ENCODE measurements around the gene IQSEC1.

The IQSEC1 gene

GRCh38 chr3:13053420-13053819 is 19.8 kb downstream of the IQSEC1 start:
- H3K27ac Mint-ChIP-seq, result no peak overlapping the region
- no peak overlapping the region for H3K4me3 Mint-ChIP-seq
- no peaks in the 10 kb centered on the region for H3K9me3 Mint-ChIP-seq

GRCh38 chr3:13052191-13052820 is 20.9 kb downstream of the IQSEC1 start:
- Mint-ChIP-seq H3K4me3 (no peak overlapping the region), H3K4me1 (peaks cover 25% of the 10 kb centered on the region), H3K27me3 (ENCODE audit: low read depth, poor library complexity) (peaks cover 9% of the 10 kb centered on the region), H3K9me3 (no peaks in the 10 kb centered on the region), H3K36me3 (ENCODE audit: low read depth) (no peaks in the 10 kb centered on the region), H3K27ac (no peak overlapping the region)
- no peak for DNase-seq
- no peak for TF ChIP-seq CTCF (IDR thresholded peaks at IDR 0.05)

More at GRCh38 chr3:13053420-13053819, 19.8 kb downstream of the IQSEC1 start:
- TF ChIP-seq CTCF (IDR thresholded peaks at IDR 0.05), result no peak
- no peak for DNase-seq
- Mint-ChIP-seq H3K4me1 (peaks cover 32% of the 10 kb centered on the region), H3K36me3 (ENCODE audit: low read depth) (no peaks in the 10 kb centered on the region), H3K27me3 (ENCODE audit: low read depth, poor library complexity) (peaks cover 6% of the 10 kb centered on the region)

GRCh38 chr3:13051581-13051980 is 21.6 kb downstream of the IQSEC1 start:
- H3K36me3 Mint-ChIP-seq (ENCODE audit: low read depth), result no peaks in the 10 kb centered on the region
- H3K4me3 Mint-ChIP-seq, result no peak overlapping the region
- H3K27ac Mint-ChIP-seq, result no peak overlapping the region
- H3K4me1 Mint-ChIP-seq, result peaks cover 29% of the 10 kb centered on the region
- TF ChIP-seq CTCF (IDR thresholded peaks at IDR 0.05), result no peak
- no peaks in the 10 kb centered on the region for H3K9me3 Mint-ChIP-seq
- DNase-seq, result no peak
- peaks cover 9% of the 10 kb centered on the region for H3K27me3 Mint-ChIP-seq (ENCODE audit: low read depth, poor library complexity)

- no peak for DNase-seq
- Mint-ChIP-seq H3K4me1 (peaks cover 34% of the 10 kb centered on the region), H3K36me3 (ENCODE audit: low read depth) (no peaks in the 10 kb centered on the region), H3K9me3 (no peaks in the 10 kb centered on the region), H3K4me3 (no peak overlapping the region), H3K27me3 (ENCODE audit: low read depth, poor library complexity) (peaks cover 9% of the 10 kb centered on the region), H3K27ac (no peak overlapping the region)
- no peak for TF ChIP-seq CTCF (IDR thresholded peaks at IDR 0.05)
Measured at GRCh38 chr3:13051066-13051465, 22.2 kb downstream of the IQSEC1 start.

- DNase-seq, result no peak
- H3K4me1 Mint-ChIP-seq, result peaks cover 39% of the 10 kb centered on the region
- no peak overlapping the region for H3K27ac Mint-ChIP-seq
- peaks cover 9% of the 10 kb centered on the region for H3K27me3 Mint-ChIP-seq (ENCODE audit: low read depth, poor library complexity)
- TF ChIP-seq CTCF (IDR thresholded peaks at IDR 0.05), result no peak
- no peaks in the 10 kb centered on the region for H3K36me3 Mint-ChIP-seq (ENCODE audit: low read depth)
- H3K4me3 Mint-ChIP-seq, result no peak overlapping the region
- no peaks in the 10 kb centered on the region for H3K9me3 Mint-ChIP-seq
Measured at GRCh38 chr3:13050446-13050845, 22.8 kb downstream of the IQSEC1 start.

- H3K9me3 Mint-ChIP-seq, result no peaks in the 10 kb centered on the region
- peaks cover 48% of the 10 kb centered on the region for H3K4me1 Mint-ChIP-seq
- H3K27me3 Mint-ChIP-seq (ENCODE audit: low read depth, poor library complexity), result peaks cover 9% of the 10 kb centered on the region
- H3K27ac Mint-ChIP-seq, result peak overlapping the region; percentile 31
- no peak for DNase-seq
- no peak for TF ChIP-seq CTCF (IDR thresholded peaks at IDR 0.05)
- H3K36me3 Mint-ChIP-seq (ENCODE audit: low read depth), result no peaks in the 10 kb centered on the region
- H3K4me3 Mint-ChIP-seq, result no peak overlapping the region
Measured at GRCh38 chr3:13049400-13049799, 23.8 kb downstream of the IQSEC1 start.

Measured in nephron progenitor cell (in vitro differentiated cells).